ENCODE data around the gene ADCK1. TPM values are rescaled to one million over a fixed set of nuclear protein-coding genes. Genes with fewer than 3 reads are reported as not detected.
"Not testable (repeated sequence)": the region's sequence is repeated elsewhere in the genome, so short reads cannot be mapped to it uniquely, and the experiment has no call there.

Gene ADCK1
- polyA plus RNA-seq, 4 donors: 8.5 to 12.1 (median 9.9) TPM

DNA sequence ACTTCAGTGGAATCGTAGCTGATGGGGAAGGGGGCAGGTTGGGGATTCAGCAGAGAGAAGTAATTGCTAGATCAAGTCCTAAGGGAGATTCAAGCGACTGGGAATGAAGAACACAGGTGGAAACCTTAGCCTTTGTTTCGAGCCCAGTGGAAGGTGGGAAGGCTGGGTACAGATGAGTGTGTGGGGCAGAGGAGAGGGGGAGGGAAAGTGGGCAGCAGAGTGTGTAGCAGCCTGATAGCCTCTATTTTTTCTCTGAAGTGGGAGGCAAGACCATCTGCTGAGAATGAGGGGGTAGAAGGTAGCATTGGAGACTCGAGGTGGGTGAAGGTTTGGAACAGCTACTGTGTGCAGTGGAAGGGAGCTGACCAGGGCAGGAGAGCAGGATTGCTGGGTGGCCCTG lies 91.0 kb downstream of the ADCK1 start:
- no peak for DNase-seq (ENCODE audit: low read depth in 4 of 4, low spot score in 3 of 4)

GRCh38 chr14:77892381-77892871 lies 92.5 kb downstream of the ADCK1 start:
- no peak for DNase-seq (ENCODE audit: low read depth in 4 of 4, low spot score in 3 of 4)

GRCh38 chr14:77892890-77893484 lies 93.1 kb downstream of the ADCK1 start:
- no peak for DNase-seq (ENCODE audit: low read depth in 4 of 4, low spot score in 3 of 4)

DNA sequence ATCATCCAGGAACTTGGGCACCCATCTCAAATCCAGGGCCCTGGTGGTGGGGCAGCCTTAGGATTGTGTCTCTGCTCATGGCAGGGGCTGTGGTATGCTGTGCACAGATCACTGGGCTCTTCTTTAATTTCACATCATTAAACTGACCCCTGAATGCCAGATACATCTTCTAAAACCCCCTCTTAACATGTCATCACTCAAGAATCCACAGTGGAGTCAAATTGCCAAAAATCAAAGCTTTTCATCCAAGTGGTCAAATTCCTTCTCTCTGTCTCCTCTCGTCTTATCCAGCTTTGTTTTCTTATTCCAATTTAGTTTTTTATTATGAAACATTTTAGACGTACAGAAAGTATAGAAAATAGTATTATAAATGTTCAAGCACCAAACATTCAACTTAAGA lies 97.5 kb downstream of the ADCK1 start:
- no peak for DNase-seq (ENCODE audit: low read depth in 4 of 4, low spot score in 3 of 4)

GRCh38 chr14:77902811-77903210 lies 102.9 kb downstream of the ADCK1 start:
- no peak for DNase-seq (ENCODE audit: low read depth in 4 of 4, low spot score in 3 of 4)

GRCh38 chr14:77903221-77903620 lies 103.3 kb downstream of the ADCK1 start:
- DNase-seq (ENCODE audit: low read depth in 4 of 4, low spot score in 3 of 4): no peak

GRCh38 chr14:77903937-77904617 lies 104.2 kb downstream of the ADCK1 start:
- no peak for DNase-seq (ENCODE audit: low read depth in 4 of 4, low spot score in 3 of 4)

- no peak for DNase-seq (ENCODE audit: low read depth in 4 of 4, low spot score in 3 of 4)
Measured at GRCh38 chr14:77906446-77906845, 106.5 kb downstream of the ADCK1 start.

- no peak for DNase-seq (ENCODE audit: low read depth in 4 of 4, low spot score in 3 of 4)
Measured at GRCh38 chr14:77908847-77909246, 108.9 kb downstream of the ADCK1 start.

GRCh38 chr14:77909911-77910310 lies 110.0 kb downstream of the ADCK1 start:
- no peak for DNase-seq (ENCODE audit: low read depth in 4 of 4, low spot score in 3 of 4)

GRCh38 chr14:77910506-77910905 lies 110.6 kb downstream of the ADCK1 start:
- no peak for DNase-seq (ENCODE audit: low read depth in 4 of 4, low spot score in 3 of 4)

- no peak for DNase-seq (ENCODE audit: low read depth in 4 of 4, low spot score in 3 of 4)
Measured at GRCh38 chr14:77911356-77911755, 111.4 kb downstream of the ADCK1 start.

GRCh38 chr14:77912754-77913556 lies 113.0 kb downstream of the ADCK1 start:
- DNase-seq (ENCODE audit: low read depth in 4 of 4, low spot score in 3 of 4): no peak

GRCh38 chr14:77914073-77914721 lies 114.3 kb downstream of the ADCK1 start:
- no peak for DNase-seq (ENCODE audit: low read depth in 4 of 4, low spot score in 3 of 4)

GRCh38 chr14:77915390-77915789 lies 115.5 kb downstream of the ADCK1 start:
- not testable (repeated sequence) for DNase-seq (ENCODE audit: low read depth in 4 of 4, low spot score in 3 of 4)

- DNase-seq (ENCODE audit: low read depth in 4 of 4, low spot score in 3 of 4): no peak
Measured at GRCh38 chr14:77917491-77918201, 117.7 kb downstream of the ADCK1 start.

- no peak for DNase-seq (ENCODE audit: low read depth in 4 of 4, low spot score in 3 of 4)
Measured at GRCh38 chr14:77918448-77918847, 118.5 kb downstream of the ADCK1 start.

- DNase-seq (ENCODE audit: low read depth in 4 of 4, low spot score in 3 of 4): no peak
Measured at GRCh38 chr14:77920312-77920711, 120.4 kb downstream of the ADCK1 start.

GRCh38 chr14:77921818-77922217 lies 121.9 kb downstream of the ADCK1 start:
- DNase-seq (ENCODE audit: low read depth in 4 of 4, low spot score in 3 of 4): no peak

Measured in right renal pelvis (tissue), 4 donors.